ENCODE measurements around the gene PDZRN3.
"Not testable (repeated sequence)": the region's sequence is repeated elsewhere in the genome, so short reads cannot be mapped to it uniquely, and the experiment has no call there.

PDZRN3 gene

DNA sequence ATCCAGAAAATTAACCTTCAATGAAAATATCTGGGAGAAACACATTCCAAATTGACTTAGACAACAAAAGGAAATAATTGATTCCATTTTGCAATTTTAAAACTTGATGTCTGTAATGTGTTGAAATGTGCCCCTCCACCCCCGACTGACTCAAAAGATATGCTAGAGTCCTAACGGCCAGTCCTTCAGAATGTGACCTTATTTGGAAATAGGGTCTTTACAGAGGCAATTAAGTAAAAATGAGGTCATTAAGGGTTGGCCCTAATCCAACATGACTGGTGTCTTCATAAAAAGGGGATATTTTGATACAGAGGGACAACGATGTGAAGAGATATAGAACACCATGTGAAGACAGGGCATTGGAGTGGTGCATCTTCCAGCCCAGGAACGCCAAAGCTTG lies 153.9 kb downstream of the PDZRN3 start:
- in situ Hi-C loops (cut with MboI; ENCODE audit: low sequenced_read_pairs): no loop called here

DNA sequence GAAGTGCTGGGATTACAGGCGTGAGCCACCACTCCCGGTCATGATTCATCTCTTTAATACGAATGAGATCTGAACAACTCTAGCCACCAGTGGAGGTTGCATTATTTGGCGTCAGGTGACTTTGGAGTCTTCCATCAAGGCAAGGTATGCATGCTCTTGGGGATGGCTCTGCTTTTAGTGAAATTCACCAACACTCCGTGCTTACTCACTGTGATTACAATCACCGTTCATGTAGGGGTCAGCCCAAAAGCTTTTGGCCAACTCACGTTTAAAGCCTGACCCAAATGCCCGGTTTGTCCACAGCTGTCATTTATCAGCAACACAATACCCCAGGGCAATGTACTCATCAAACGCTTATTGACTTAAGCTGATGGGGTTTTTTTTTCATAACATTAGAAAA lies 155.4 kb downstream of the PDZRN3 start:
- in situ Hi-C loops (cut with MboI; ENCODE audit: low sequenced_read_pairs): no loop called here

DNA sequence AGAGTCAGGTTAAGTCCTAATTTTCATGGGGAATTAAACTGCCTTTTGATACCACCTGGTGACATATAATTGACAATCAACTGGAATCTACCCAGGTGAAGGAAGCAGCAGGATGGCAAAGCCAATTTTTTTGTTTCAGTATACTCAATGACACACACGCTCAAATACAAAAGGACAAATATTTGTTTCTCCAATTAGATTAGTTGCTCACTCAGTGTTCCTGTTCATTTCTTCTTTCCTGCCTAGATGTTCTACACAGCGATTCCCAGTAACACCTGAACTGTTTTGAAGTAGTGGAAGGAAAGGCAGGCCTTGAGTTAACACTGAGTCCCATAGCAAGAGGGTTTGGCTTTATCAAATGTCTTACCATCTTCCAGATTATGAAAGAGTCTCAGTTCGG lies 157.5 kb downstream of the PDZRN3 start:
- in situ Hi-C loops (cut with MboI; ENCODE audit: low sequenced_read_pairs): no loop called here

DNA sequence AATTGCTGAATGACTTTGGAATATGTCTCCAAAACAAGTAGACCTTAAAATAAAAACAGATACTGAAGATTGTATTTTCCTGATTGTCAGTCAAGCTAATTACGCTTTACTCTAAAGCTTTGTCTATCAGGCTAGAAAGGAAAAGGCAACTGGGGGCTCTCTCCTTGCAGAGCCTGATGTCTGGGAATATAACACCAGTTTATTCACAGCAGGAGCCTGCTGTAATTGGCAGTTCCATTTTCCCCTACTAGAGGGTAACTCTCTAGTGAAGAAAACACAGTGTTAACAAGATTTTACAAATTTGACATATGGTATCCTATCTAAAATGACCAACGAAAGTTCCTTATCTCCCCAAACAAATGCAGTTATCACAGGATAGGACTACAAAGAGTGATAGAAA lies 158.8 kb downstream of the PDZRN3 start:
- in situ Hi-C loops (cut with MboI; ENCODE audit: low sequenced_read_pairs): no loop called here

DNA sequence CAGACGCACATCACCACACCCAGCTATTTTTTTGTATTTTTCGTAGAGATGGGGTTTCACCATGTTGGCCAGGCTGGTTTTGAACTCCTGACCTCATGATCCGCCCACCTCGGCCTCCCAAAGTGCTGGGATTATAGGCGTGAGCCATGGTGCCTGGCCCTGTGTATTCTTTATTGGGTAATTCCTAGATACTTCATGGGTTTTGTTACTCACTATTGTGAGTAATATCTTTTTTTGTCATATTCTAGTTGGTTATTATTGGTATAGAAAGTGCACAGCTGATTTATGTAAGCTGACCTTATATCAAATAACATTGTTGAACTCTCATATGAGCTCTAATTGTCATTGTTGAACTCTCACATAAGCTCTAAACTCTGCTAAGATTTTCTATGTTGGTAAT lies 160.6 kb downstream of the PDZRN3 start:
- in situ Hi-C loops (cut with MboI; ENCODE audit: low sequenced_read_pairs): not testable (repeated sequence)

DNA sequence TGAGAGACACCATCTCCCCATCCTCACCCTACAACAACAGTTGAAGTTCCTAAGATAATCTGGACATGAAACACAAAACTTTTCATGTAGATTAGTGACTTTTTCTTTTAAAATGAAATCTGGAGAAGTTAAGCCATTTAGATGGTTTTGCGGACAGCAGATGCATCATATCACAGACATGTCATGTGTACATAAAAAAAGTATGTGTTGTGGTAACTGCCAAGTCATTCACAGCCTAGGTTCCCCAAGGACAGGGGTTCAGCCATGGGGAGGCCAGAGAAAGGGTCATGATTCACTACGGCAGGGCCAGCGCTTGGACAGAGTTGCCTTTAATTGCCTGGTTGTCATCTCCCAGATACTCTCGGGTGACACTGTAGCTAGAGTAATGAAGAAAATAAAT lies 163.2 kb downstream of the PDZRN3 start:
- in situ Hi-C loops (cut with MboI; ENCODE audit: low sequenced_read_pairs): no loop called here

DNA sequence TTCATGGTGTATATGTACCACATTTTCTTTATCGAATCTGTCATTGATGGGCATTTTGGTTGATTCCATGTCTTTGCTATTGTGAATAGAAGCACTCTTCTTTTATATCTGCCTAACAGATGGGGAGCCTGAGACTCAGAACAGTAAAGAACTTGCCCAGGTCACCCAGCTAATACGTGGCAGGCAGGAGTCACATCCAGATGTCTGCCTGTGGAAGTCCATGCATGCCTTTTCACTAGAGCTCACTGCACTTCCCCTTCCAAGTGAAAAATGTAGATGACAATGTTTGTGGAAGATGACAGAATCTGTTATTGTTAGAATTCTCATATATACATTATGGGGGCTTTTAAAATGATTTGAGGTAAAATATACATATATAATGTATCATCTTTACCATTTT lies 165.0 kb downstream of the PDZRN3 start:
- in situ Hi-C loops (cut with MboI; ENCODE audit: low sequenced_read_pairs): no loop called here

DNA sequence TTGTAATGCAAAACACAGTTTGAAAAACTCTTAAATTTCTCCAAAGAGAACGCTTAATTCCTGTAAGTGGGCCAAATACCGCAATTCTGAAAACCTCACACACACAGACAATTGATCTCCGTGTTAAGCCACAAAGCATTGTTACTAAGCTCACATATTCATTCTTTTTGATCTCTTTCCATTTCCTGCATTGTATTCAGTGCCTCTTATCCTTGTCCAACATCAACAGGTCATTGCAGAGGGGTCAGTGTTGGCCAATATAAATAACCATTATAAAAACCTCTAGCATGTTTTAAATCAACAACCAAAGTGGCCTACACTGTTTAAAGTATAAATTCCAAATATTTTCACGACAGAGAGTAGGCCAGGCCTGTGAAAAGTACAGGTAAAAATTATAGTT lies 171.1 kb downstream of the PDZRN3 start:
- in situ Hi-C loops (cut with MboI; ENCODE audit: low sequenced_read_pairs): no loop called here

DNA sequence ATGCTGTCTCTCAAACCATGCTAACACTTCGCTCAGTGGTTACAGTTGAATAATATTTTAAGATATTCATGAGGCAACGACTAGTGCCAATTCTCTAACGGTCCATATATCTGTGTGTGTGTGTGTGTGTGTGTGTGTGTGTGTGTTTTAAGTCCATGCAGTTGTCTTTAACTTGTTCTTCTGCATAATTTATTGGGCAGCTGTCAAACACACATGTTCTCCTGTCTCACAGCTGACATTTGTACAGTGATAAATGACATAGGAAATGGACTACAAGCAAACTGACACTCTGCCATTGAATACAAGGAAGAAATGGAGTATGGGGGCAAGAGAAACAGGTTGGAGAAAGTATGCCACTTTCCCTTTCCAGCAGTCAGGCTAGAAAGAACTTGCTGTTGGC lies 172.0 kb downstream of the PDZRN3 start:
- in situ Hi-C loops (cut with MboI; ENCODE audit: low sequenced_read_pairs): no loop called here

DNA sequence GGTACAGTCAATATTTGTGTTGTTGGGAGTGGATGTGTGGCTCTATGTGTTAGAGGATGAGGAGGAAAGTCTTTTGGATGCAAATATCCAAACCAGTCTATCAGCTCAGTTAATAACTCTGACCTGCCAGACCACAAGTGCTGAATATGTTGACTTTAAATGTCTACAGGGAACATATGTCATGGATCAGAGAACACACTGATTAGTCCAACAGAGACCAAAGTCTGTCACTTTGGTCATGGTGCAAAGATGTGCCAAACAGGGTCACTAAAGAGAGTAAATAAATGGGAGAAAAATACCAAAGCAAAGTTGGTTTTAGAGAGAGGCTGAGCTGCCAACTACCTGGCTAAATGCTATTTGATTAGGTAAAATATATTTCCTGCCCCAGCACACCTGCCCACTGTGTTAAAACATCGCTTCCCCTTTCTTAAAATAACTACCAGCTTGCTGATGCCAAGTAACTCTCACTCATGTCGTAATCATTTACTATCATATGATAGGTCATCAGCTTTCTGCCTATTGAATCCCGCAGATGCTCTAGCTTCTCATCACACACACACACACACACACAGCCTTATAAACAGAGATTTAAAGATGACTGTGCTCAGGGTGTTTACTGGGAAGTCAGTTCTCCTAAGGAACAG lies 173.3 kb downstream of the PDZRN3 start:
- in situ Hi-C loops (cut with MboI; ENCODE audit: low sequenced_read_pairs): no loop called here

DNA sequence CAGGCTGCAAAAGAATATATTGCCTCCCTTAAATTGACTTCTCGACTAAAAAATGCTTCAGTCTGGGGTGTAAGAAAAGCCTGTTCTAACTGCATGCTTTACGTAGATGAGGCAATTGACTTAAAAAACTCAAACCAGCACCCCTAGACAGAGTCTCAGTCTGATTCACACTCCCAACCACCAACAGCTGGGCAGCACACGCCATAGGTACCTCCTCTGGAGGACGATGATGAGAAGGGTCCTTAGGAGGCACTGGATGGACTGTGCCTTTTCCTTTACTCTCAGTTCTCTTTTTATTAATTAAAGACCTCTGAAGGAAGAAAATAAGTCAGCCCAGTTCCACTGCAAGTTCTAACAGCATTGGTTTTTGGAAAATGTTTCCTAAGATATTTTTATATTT lies 175.0 kb downstream of the PDZRN3 start:
- in situ Hi-C loops (cut with MboI; ENCODE audit: low sequenced_read_pairs): no loop called here

DNA sequence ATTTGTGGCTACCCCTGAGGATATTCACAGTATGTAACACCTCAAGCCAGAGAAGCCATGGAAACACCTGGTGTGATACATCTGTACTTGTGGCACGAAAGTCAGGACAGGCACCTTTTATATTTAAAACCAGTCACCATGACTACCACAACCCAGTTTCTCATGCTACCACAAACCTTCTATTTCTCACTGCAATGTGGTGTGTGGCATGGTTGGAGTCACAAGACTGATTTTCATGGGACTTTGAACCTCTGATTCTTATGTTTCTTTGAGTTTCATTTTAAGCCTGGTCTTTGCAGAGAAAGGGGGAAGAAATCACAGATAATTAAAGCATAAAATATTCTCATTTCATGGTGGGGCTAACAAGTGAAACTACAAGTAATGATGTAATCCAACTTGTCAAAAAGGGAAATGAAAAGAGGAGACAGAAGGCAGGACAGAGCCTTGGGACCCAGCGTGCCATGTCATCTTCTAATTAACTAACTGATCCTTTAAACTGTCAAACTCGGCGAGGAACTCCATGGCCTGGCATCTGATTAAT lies 175.9 kb downstream of the PDZRN3 start:
- in situ Hi-C loops (cut with MboI; ENCODE audit: low sequenced_read_pairs): no loop called here

DNA sequence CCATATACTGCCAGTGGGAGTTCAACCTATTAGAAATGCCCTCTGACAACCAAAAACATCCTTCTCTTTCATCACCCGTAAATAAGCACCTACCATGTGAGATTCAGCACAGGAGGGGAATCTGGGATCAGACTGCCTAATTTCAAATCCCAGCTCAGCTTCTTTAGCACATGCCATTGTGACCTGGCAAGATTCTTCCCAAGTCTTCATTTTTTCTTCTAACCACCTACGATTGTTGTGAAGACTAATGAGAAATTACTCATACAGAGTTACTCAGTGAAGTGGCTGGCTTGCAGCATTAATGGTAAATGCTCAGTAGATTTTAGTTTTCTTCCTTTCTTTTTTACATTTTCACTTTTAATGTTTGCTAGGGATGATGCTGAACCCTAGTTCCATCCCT lies 176.7 kb downstream of the PDZRN3 start:
- in situ Hi-C loops (cut with MboI; ENCODE audit: low sequenced_read_pairs): no loop called here

DNA sequence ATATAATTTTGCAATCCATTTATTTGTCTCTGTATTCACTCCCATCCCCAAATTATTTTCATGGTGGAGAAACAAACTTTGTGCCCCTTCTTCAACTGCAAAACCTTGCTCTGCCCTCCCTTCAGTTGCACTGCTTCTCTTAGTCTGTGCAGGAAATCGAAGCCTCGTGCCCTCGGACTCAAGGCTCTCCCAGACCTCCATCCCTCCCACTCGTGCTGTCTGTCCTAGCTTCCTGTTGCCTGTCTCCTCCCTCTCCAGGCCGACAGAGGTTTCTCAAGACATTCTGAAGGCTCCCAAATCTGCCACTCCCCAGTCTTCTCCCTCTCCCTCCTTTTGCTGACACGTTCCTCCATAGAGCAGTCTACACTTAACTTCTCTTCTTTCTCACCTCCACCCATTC lies 177.6 kb downstream of the PDZRN3 start:
- in situ Hi-C loops (cut with MboI; ENCODE audit: low sequenced_read_pairs): no loop called here

DNA sequence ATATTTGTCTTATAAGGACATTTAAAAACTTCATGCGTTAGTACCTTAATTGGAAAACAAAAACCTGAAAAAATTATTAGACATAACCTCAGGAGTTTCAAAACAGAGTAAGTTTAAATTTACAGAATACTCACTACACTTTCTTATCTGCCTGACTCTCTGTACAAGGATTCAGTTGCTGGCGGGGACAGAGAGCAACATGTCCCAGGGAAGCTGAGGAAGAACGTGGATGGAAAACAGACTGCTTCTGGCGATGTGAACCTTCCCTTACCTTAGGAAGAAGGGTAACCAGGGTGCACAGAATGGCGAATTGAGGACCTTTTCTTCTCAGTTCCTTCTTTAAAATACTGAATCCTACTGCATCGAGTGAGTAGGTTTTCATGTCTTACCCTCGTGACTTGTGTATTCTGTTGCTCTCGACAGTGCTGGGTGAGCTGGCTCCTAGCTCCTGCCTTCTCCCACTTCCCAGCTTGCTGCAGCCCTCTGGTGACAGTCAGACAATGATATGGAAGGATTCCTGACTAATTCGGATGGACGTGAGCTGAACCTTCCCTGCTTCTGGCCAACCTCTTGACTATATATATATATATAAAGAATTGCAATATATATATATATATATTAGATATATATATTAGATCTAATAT lies 178.2 kb downstream of the PDZRN3 start:
- in situ Hi-C loops (cut with MboI; ENCODE audit: low sequenced_read_pairs): no loop called here

DNA sequence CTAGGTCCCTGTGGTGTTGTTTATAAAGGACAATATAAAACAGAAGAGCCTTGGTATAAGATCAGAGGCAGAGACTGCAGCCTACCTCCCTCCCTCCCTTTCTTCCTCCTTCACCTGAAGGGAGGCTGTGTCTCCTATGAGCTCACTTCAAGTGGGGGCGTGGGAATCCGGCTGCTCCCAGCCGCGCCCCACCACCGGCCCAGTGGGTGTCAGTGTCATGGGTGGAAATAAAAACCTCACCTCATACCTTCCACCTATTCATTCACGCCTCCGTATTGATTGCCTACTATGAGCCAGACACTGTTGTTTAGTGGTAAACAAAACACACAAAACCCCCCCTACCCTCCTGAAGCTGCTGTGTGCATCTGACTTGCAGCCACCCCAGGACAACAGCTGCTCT lies 181.9 kb downstream of the PDZRN3 start:
- in situ Hi-C loops (cut with MboI; ENCODE audit: low sequenced_read_pairs): no loop called here

DNA sequence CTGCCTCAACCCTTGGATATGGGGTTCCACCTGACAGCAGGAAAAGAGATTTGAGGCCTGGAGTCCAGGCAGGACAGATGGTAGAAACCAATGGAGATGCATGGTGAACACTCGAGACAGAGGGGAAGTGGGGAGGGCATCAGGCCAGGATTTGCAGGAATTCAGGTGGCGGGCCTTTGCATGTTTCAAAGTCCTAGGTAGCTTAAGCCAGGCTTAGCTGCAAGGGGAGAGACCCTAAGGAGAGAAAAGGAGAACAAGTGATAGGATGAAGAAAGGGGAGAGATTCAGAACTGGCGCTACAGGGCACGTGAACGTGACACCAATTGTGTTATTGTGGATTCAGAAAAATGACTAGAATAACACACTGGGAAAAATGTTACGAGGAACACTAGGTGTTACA lies 182.6 kb downstream of the PDZRN3 start:
- in situ Hi-C loops (cut with MboI; ENCODE audit: low sequenced_read_pairs): no loop called here

DNA sequence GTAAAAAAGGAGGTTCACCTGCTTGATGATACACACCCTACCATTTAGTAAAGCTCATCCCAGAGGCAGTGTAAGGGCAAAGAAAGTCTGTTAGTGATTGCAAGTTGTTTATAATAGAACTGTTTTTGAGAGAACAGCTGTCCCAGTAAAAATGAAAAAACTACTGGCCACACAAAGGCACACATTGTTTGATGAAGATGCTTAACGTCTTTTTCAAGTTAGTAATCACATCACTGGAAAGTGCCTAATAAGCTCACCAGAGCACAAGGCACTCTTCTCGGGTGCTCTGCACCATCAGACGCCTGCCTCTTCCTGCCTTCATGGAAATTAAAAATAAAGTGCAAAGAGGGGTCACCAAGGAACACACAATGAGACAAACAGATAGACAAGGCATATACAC lies 186.9 kb downstream of the PDZRN3 start:
- in situ Hi-C loops (cut with MboI; ENCODE audit: low sequenced_read_pairs): no loop called here

DNA sequence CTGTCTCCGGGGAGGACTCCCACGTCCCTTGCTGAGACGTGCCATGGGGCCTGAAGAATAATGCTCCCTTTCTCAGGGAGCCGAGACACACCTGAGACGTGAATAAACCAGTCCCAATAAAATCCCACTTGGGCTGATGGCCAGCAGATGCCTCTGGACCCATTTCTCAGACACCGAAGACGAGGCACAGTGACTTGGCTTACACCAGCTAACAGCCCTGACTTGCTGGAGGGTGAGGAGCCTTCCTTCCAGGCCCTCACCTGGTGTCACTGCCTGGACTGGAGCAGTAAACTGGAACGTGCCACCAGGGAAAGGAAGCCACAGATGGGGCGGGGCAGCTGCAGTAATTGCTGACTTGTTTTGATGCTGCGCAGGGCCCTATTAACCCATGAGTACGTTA lies 189.7 kb downstream of the PDZRN3 start:
- in situ Hi-C loops (cut with MboI; ENCODE audit: low sequenced_read_pairs): no loop called here

DNA sequence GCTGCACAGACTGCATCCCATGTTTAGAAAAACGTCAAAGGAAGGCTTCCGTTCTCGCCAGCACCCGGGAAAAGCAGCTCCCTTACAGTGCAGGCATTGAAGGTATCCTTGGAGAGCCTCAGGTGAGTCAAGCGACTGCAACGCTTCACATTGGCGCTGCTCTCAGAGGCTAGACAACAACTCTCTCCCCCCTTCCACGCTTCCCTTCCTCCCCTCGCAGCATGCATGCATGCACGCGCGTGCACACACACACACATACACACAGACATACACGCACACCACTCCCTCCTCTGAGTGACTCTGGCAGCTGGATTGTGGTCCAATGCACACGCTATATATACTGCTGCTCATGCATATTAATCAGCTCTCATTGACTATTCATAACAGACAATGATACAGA lies 191.1 kb downstream of the PDZRN3 start:
- in situ Hi-C loops (cut with MboI; ENCODE audit: low sequenced_read_pairs): no loop called here

DNA sequence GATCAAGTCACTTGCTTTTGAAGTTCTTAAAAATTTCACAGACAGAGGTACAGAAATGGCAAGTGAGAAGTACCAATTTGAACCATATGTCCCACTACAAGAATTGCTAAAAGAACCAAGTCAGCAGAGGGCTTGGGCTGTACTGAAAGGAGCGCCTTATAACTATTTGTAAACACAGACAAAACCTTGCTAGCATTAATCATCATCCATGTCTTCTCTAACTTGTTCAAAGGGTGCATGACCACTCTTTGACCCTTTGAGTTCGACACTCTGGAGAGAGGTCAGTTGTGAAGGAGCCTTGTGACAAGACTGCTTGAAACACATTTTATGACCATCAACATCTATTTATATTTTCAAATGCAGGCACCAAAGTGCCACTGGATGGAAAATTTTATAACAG lies 191.7 kb downstream of the PDZRN3 start:
- in situ Hi-C loops (cut with MboI; ENCODE audit: low sequenced_read_pairs): no loop called here

DNA sequence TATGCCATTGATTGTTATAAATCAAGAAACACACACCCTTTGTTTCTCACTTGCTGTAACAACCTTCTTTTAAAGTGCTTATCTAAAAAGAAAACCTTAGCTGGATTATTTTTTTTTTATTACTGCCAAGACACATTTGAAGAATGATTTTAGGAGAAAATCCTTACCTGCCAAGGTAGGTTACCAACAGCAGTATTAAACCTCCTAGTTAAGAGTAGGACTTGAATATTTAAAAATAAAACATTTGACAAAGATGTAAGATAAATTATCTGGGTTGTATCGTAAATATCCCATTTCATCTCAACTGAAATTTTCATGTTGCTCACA lies 192.1 kb downstream of the PDZRN3 start:
- in situ Hi-C loops (cut with MboI; ENCODE audit: low sequenced_read_pairs): no loop called here
